ENCODE results near the gene FBLN5.

Gene FBLN5

GRCh38 chr14:91945751-91946621 is 1.5 kb downstream of the FBLN5 start:
- DNase-seq, result no peak

DNA sequence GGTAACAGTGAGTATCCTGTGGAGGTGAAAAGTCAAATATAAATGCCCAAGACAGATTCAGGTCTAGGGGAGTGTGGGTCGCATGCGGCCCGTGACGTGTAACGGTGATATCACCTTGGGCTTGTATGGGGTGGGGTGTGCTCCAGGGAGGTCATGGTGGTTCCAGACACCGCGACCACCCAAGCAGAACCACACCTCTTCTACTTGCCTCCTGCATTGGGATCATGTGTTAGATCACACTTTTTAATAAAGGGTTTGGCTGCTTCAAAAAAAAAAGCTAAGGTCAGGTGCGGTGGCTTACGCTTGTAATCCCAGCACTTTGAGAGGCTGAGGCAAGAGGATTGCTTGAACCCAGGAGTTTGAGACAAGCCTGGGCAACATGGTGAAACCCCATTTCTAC is 4.5 kb downstream of the FBLN5 start:
- DNase-seq, result no peak

GRCh38 chr14:91942128-91942527 is 5.4 kb downstream of the FBLN5 start:
- no peak for DNase-seq

DNA sequence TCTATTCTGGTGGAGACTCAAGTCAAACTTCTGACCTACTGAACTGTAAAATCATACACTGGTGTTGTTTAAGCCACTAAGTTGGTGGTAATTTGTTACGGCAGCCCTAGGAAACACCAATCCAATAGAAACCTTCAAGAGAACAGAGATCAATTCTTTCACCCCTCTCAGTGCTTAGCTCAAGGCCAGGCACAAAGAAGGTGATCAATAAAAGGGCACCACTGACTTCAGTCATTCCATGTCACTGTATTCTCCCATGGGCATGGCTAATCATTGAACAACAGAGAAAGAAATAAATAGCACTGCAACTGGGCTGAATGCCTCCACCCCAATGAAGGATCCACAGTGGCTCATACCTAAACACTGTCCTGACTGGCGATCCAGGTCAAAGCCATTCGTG is 7.3 kb downstream of the FBLN5 start:
- DNase-seq, result no peak

DNA sequence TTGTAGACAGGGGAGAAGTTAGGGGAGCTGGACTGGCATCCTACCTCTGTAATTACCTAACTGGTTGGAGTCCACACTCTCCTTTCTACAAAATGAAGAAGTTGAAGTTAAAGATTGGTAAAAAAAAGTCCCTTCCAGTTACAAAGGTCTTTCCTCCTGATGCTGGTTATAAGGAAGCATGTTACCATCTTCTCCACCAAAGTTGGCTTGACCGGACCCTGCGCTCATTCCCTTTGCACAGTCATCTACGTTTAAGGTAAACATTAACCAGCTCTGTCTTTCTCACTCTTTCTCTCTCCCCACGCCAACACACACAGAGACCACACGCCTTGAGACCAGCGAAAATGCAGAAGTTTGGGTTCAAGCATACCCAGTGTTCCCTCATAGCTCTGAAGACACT is 11.9 kb downstream of the FBLN5 start:
- DNase-seq, result no peak

DNA sequence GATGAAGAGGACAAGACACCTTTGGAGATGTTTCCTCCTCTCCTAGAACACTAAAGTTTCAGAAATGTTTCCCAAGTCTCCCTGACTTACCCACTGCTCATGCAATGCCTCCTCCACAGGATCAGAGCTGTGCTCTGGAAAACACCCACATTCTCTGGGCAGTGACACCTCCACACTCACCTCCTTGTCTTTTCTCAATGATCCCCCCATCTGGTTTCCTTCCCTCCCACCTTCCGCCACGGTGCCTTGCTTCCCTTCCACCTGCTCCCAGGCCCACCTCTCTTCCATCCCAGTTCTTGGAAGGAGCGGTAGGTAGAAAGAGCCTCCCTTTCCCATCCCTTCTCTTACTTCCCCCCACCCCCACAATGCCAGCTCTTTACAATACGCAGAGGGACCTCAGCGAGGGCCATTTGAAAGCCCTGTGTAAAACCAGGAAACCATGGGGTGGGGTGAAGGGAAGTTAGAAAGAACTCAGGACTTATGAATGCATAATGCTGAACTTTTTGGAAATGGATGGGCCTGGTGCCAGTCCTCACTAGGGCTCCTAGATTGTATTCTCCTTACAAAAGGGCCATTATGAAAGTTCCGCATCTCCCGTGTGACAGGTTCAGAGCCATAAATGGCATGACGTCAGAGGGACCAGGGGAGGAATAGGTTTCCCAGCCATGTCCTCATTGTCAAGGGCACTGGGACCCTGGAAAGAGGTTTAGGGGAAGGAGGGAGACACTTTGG is 12.8 kb downstream of the FBLN5 start:
- DNase-seq, result no peak

- DNase-seq, result no peak
Observed at GRCh38 chr14:91931478-91932088, 15.9 kb downstream of the FBLN5 start.

DNA sequence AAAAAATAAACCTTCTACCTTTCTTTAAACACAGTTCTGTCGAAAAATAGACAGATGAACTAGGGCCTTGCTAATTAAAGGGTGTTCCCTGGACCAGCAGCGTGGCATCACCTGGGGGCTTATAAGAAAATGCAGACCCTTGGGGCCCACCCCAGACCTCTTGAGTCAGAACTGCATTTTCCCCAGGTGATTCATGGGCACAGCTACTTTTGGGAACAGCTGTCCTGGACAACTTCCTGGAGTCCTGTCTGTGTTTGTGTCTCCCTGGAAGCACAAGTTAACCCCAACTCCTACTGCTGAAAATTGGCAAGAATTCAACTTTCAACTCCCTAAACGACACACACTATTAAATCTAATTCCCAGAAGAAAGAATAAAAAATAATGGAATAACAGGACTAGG is 17.8 kb downstream of the FBLN5 start:
- no peak for DNase-seq

DNA sequence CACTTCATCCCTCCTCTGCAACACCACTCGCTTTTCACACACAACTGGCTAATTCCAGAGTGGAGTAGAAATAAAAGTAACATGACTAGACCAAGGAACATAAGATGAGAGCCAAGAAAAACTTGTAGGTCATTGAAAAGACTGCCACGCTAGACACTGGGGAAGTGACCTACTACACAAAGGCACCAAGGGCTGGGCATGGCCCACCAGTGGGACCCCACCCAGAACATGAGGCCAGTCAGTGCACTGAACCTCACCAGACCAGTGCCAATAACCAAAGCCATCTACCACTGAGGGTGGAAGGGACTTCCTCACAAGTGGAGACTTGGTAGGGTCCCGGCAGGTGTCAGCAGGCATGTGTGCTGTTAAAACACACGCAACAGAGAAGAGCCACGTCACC is 19.7 kb downstream of the FBLN5 start:
- DNase-seq, result no peak

GRCh38 chr14:91927191-91927590 is 20.3 kb downstream of the FBLN5 start:
- DNase-seq, result no peak

DNA sequence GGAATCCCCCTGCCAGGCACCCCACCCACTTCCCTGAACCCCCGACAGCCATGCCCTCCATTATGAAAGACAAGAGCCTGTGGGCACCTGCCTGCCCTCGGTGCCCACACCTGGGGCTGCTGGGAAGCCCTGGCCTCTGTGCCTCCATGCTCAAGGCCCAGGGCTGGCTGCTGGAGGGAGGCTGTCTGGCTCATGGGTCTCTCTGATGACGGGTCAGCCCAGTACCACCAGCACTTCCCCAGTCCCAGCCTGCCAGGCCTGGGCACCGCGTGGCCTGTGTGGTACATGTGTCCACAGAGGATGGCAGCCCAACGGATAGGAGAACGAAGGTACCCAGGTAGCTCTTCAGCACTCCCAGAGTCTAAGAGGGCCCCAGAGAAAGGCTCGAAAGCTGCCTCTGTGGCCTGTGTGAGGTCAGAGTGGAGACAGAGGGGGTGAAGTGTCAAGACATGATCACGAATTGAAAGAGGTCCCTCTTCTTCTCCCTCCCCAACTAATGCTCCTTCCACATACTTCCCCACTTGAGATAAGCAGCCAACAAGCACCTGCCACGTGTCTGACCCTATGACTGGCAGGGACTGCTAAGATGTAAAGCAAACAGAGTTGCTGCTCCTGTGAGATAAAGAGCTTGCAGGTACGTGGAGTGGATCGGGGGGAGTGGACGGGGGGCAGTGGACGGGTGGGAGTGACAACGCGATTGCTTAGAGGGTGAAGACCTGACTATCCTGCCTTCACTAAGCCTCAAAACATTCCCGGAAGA is 21.2 kb downstream of the FBLN5 start:
- no peak for DNase-seq

DNA sequence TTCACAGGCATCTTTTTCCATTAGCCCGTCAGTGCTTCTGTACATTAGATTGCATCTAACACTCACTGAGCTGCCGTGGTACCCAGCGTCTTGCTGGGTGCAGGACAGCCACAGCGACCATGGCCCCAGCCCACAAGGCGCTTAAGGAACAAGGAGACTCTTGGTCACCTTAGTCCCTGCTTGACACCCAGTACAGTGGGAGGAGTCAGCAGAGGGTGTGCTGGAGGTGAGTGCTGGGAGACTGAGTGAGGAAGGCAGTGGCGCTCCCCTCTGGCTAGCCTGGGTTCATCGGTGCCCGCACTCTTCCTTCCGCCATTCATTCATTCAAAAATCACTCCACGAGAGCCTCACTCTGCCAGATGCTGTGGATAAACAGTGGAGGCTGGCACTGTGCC is 21.8 kb downstream of the FBLN5 start:
- no peak for DNase-seq

DNA sequence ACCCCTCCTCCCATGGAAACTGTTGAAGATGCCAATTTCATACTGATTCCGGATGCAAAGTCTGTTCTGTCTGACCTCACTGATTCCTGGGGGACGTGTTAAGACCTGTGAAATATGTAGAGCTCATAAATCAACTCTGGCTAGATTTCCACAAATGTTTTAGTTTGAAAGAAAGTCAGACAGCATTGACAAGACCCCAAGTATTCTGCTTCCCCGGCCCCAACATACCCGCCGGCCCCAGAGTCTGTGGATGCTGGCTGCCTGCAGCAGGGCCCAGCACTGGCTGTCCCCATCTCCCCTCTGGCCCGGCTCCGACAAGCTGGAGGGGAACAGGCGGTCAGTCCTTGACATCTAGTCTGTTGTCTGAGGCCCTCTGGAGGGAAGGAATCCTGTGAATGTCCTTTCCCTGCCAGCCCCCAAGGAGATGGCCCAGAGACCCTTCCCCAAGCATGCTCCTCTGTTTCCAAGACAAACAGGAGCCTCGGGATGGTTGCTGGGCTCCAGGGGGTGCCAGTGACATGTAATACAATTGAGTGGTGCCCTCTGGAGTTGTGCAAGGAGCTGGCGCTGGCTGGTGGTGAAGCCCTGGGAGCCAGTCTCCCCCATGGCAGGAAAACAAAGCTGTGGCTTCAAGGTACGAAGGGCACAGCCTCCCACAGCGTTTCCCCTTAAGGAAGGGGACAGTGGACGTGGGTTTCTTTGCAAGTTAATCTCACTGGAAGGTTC is 22.3 kb downstream of the FBLN5 start:
- no peak for DNase-seq

- DNase-seq, result no peak
Observed at GRCh38 chr14:91920526-91920925, 27.0 kb downstream of the FBLN5 start.

DNA sequence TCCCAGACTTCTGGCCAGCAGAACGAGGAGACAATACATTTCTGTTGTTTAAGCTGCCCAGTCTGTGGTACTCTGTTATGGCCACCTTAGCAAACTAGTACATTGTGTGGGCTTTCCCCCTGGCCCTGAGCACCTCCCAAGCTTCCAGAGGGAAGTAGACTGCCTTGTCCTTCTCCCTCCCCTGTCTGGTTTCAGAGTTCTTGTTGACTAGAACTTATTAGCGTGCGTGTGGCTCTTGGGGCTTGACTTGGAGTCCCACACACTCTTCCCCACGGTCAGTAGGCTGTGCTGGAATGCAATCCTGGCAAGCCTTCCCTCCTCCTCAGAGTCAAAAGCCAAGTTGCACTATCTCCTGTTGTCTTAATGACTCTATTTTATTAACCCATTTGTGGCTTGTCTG is 27.7 kb downstream of the FBLN5 start:
- DNase-seq, result no peak

- no peak for DNase-seq
Observed at GRCh38 chr14:91918186-91918883, 29.2 kb downstream of the FBLN5 start.

GRCh38 chr14:91912035-91912434 is 35.5 kb downstream of the FBLN5 start:
- DNase-seq, result no peak

DNA sequence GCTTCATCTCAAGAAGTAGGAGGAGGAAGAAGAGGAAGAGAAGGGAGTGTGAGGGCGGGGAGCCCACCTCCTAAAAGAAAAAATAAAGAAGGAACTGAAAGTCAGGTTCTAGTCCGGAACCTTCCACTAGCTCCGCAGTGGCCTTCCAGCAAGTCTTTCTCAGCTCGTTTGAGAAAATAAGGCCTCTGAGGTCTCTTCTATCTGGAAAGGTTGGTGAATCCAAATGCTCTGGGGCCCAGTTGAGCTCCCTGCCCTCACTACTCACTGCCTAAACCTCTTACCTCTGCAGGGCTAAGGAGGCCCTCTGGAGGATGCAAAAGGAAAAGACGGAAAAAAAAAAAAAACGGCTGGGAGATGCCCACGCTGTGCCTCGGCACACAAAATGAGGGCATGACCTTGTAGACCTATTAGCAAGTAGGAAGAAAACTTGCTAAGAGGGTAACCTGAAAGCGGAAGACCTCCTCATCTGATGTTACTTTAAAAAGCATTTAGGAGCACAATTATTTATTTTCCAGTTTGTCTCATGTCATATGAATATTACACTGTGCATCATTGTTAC is 35.9 kb downstream of the FBLN5 start:
- peak; percentile 62 for DNase-seq

DNA sequence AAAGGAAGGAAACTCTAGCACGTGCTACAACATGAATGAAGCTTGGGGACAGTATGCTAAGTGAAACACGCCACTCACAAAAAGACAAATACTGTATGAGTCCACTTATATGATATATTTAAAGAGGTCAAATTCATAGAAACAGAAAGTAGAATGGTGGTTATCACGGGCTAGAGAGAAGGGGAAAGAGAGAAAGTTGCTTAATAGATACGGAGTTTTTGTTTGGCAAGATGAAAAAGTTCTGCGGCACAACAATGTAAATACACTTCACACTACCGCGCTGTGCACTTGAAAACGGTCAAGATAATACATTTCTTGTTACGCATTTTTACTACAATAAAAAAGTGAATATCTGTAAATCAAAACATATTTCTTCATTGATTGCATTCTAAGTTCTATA is 37.3 kb downstream of the FBLN5 start:
- DNase-seq, result no peak

- no peak for DNase-seq
Observed at GRCh38 chr14:91906374-91906773, 41.1 kb downstream of the FBLN5 start.

DNA sequence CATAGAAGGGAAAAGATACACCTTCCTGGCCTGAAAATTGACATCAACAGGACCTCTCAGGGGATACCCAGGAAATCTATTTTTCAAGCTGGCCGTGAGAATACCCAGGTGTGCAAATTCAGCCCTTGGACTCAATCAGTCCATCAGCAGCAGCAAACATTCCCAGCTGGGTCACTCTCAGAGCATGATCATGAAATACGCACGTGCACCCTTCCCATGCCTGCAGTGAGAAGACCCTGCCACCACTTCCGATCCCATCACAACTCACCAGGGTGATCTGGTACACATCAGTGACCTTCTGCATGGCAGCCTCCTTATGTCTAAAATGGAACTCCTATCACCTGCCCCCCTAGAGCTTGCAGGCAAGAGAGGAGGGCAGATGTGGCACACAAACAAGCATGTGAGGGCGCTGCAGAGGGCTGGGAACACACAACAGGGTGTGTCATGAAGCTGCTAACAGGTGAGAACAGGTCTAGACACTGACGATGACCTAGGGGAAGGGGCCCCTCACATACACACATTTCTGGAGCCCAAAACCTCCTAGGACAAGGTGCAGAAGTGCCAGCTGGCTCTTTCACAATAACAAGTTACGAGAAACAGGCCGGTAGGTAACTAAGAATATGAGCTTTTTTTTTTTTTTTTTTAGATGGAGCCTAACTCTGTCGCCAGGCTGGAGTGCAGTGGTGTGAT is 42.4 kb downstream of the FBLN5 start:
- no peak for DNase-seq
